ENCODE measurements around the gene RBMS3.

Gene RBMS3

GRCh38 chr3:29279286-29279685 lies 1.6 kb upstream of the RBMS3 start:
- FAIRE-seq: no peak

GRCh38 chr3:29279806-29280205 lies 1.1 kb upstream of the RBMS3 start:
- FAIRE-seq: no peak

GRCh38 chr3:29281094-29281343 lies 148 bp downstream of the RBMS3 start:
- FAIRE-seq: no peak

GRCh38 chr3:29281344-29282241 lies 722 bp downstream of the RBMS3 start:
- no peak for FAIRE-seq

- FAIRE-seq: no peak
These were observed 1.8 kb downstream of the RBMS3 start for GRCh38 chr3:29282427-29283230.

GRCh38 chr3:29283231-29284119 lies 2.6 kb downstream of the RBMS3 start:
- FAIRE-seq: no peak

- FAIRE-seq: peak; percentile 14
These were observed 3.6 kb downstream of the RBMS3 start for GRCh38 chr3:29284497-29284896.

GRCh38 chr3:29285471-29286071 lies 4.7 kb downstream of the RBMS3 start:
- FAIRE-seq: no peak

GRCh38 chr3:29286478-29287240 lies 5.8 kb downstream of the RBMS3 start:
- no peak for FAIRE-seq

GRCh38 chr3:29290596-29290995 lies 9.7 kb downstream of the RBMS3 start:
- no peak for FAIRE-seq

- FAIRE-seq: no peak
These were observed 10.6 kb downstream of the RBMS3 start for GRCh38 chr3:29291260-29291981.

- no peak for FAIRE-seq
These were observed 11.1 kb downstream of the RBMS3 start for GRCh38 chr3:29291982-29292363.

GRCh38 chr3:29293421-29293820 lies 12.6 kb downstream of the RBMS3 start:
- no peak for FAIRE-seq

- no peak for FAIRE-seq
These were observed 17.1 kb downstream of the RBMS3 start for GRCh38 chr3:29297998-29298397.

- FAIRE-seq: no peak
These were observed 20.6 kb downstream of the RBMS3 start for GRCh38 chr3:29301332-29302019.

GRCh38 chr3:29302619-29303018 lies 21.7 kb downstream of the RBMS3 start:
- no peak for FAIRE-seq

GRCh38 chr3:29307295-29307694 lies 26.4 kb downstream of the RBMS3 start:
- no peak for FAIRE-seq

- no peak for FAIRE-seq
These were observed 30.0 kb downstream of the RBMS3 start for GRCh38 chr3:29310865-29311264.

- FAIRE-seq: no peak
These were observed 30.9 kb downstream of the RBMS3 start for GRCh38 chr3:29311795-29312194.

GRCh38 chr3:29312395-29312794 lies 31.5 kb downstream of the RBMS3 start:
- FAIRE-seq: no peak
